Ascending aorta (tissue), 2 donors: Measurements from ENCODE around the gene SLC6A3. TPM values are rescaled to one million over a fixed set of nuclear protein-coding genes. Genes with fewer than 3 reads are reported as not detected.
"Not testable (repeated sequence)": the region's sequence is repeated elsewhere in the genome, so short reads cannot be mapped to it uniquely, and the experiment has no call there.

Source experiments
- DNase-seq, 2 donors: peaks; one replicate each; pipeline ENCODE4 v3.0.0-alpha.2; 2019; ENCODE audit warnings: low spot score in 2 of 2
- H3K27ac ChIP-seq, 2 donors: fragments of 200-600 bp; sonication (generic); one replicate each; pipeline ENCODE4 v1.5.1; 2016 to 2017; ENCODE audit warnings: mild to moderate bottlenecking in 1 of 2
- H3K27me3 ChIP-seq: fragments of 200-600 bp; sonication (generic); one replicate; pipeline ENCODE4 v1.5.1; 2017
- H3K36me3 ChIP-seq, 2 donors: fragments of 200-600 bp; sonication (generic); one replicate each; pipeline ENCODE4 v1.5.1; 2016
- H3K4me1 ChIP-seq, 2 donors: fragments of 200-600 bp; sonication (generic); one replicate each; pipeline ENCODE4 v1.5.1; 2016 to 2017; ENCODE audit warnings: mild to moderate bottlenecking in 1 of 2
- H3K4me3 ChIP-seq, 2 donors: fragments of 200-600 bp; sonication (generic); one replicate each; pipeline ENCODE4 v1.5.1; 2016 to 2017; ENCODE audit warnings: mild to moderate bottlenecking in 1 of 2
- H3K9me3 ChIP-seq, 2 donors: fragments of 200-600 bp; sonication (generic); one replicate each; pipeline ENCODE4 v1.5.1; 2016
- CTCF ChIP-seq, 3 experiments: fragments of 200-600 bp in 2 of 3; fragments of 450-650 bp in 1 of 3; sonication (generic) in 2 of 3; IDR thresholded peaks; one replicate each; pipeline ENCODE4 v1.5.1; 2016 to 2019; ENCODE audit warnings: antibody characterized with exemption in 3 of 3, mild to moderate bottlenecking in 1 of 3, moderate library complexity in 1 of 3
- intact Hi-C: fragments of 100-400 bp; cut with DNase I; formaldehyde crosslinking; loops from one replicate; pipeline ENCODE4 v1.15.1; 2023
- total RNA-seq: library from RNA; depleted of rRNA; stranded (reverse); fragments of >200 nt; gene quantifications from one replicate; pipeline ENCODE4 v1.1.0, GENCODE V29; 2016

SLC6A3 gene
- total RNA-seq, 1 donor from 2014 or later, result not detected

GRCh38 chr5:1376981-1377380, 68.3 kb downstream of the SLC6A3 start:
- DNase-seq, result no peak
- Histone ChIP-seq H3K27me3 (no peaks in the 10 kb centered on the region), H3K4me3 (no peak overlapping the region), H3K4me1 (no peaks in the 10 kb centered on the region), H3K9me3 (no peaks in the 10 kb centered on the region), H3K36me3 (no peaks in the 10 kb centered on the region), H3K27ac (no peak overlapping the region)
- TF ChIP-seq CTCF (IDR thresholded peaks at IDR 0.05), result no peak
- intact Hi-C loops, result no loop called here

GRCh38 chr5:1375871-1376810, 69.1 kb downstream of the SLC6A3 start:
- Histone ChIP-seq H3K36me3 (no peaks in the 10 kb centered on the region), H3K4me1 (no peaks in the 10 kb centered on the region), H3K27me3 (no peaks in the 10 kb centered on the region), H3K4me3 (no peak overlapping the region), H3K27ac (no peak overlapping the region), H3K9me3 (no peaks in the 10 kb centered on the region)
- intact Hi-C loops, result no loop called here
- no peak for DNase-seq
- no peak for TF ChIP-seq CTCF (IDR thresholded peaks at IDR 0.05)

- Histone ChIP-seq H3K27ac (no peak overlapping the region), H3K4me1 (no peaks in the 10 kb centered on the region), H3K36me3 (no peaks in the 10 kb centered on the region), H3K9me3 (no peaks in the 10 kb centered on the region), H3K4me3 (no peak overlapping the region), H3K27me3 (no peaks in the 10 kb centered on the region)
- no peak for TF ChIP-seq CTCF (IDR thresholded peaks at IDR 0.05)
- intact Hi-C loops, result no loop called here
- no peak for DNase-seq
Measured at GRCh38 chr5:1374679-1375055, 70.6 kb downstream of the SLC6A3 start.

- no peak for TF ChIP-seq CTCF (IDR thresholded peaks at IDR 0.05)
- Histone ChIP-seq H3K9me3 (no peaks in the 10 kb centered on the region), H3K27me3 (no peaks in the 10 kb centered on the region), H3K4me1 (no peaks in the 10 kb centered on the region), H3K36me3 (no peaks in the 10 kb centered on the region), H3K4me3 (no peak overlapping the region), H3K27ac (no peak overlapping the region)
- intact Hi-C loops, result no loop called here
- no peak for DNase-seq
Measured at GRCh38 chr5:1374030-1374678, 71.1 kb downstream of the SLC6A3 start.

- H3K4me3 ChIP-seq, H3K27me3 ChIP-seq, H3K9me3 ChIP-seq, H3K27ac ChIP-seq, intact Hi-C loops, H3K36me3 ChIP-seq, H3K4me1 ChIP-seq, DNase-seq: not testable (repeated sequence)
Measured at GRCh38 chr5:1371972-1372342, 73.3 kb downstream of the SLC6A3 start.

- H3K27me3 ChIP-seq, result no peaks in the 10 kb centered on the region
- no peak for TF ChIP-seq CTCF (IDR thresholded peaks at IDR 0.05)
- H3K9me3 ChIP-seq, result no peaks in the 10 kb centered on the region
- no peak overlapping the region for H3K4me3 ChIP-seq
- intact Hi-C loops, result no loop called here
- no peak for DNase-seq
- H3K27ac ChIP-seq, result no peak overlapping the region
- no peaks in the 10 kb centered on the region for H3K4me1 ChIP-seq
- no peaks in the 10 kb centered on the region for H3K36me3 ChIP-seq
Measured at GRCh38 chr5:1371218-1371971, 73.8 kb downstream of the SLC6A3 start.
